HG02571 (cell line): ENCODE data around the gene HYAL4.
"Not testable (repeated sequence)": the region's sequence is repeated elsewhere in the genome, so short reads cannot be mapped to it uniquely, and the experiment has no call there.

ENCODE experiments used
- ATAC-seq: cut with Tn5 transposase; IDR thresholded peaks from one replicate; pipeline ENCODE4 v1.9.1; 2021; ENCODE audit warnings: mild to moderate bottlenecking, moderate library complexity; ENCODE audit not compliant: unreplicated experiment

The HYAL4 gene

GRCh38 chr7:123844712-123845219 is at the start of gene HYAL4:
Gene HYAL4 (plus strand): TSS chr7:123845169. CDS start chr7:123868274, 23,105 bp downstream.
- no peak for ATAC-seq

- no peak for ATAC-seq
These were observed 49.1 kb upstream of the HYAL4 start for GRCh38 chr7:123795917-123796316.

GRCh38 chr7:123796568-123796967 is 48.4 kb upstream of the HYAL4 start:
- ATAC-seq = no peak

- no peak for ATAC-seq
These were observed 47.1 kb upstream of the HYAL4 start for GRCh38 chr7:123797673-123798531.

GRCh38 chr7:123798532-123799188 is 46.3 kb upstream of the HYAL4 start:
- no peak for ATAC-seq

GRCh38 chr7:123802249-123802648 is 42.7 kb upstream of the HYAL4 start:
- no peak for ATAC-seq

GRCh38 chr7:123805287-123805686 is 39.7 kb upstream of the HYAL4 start:
- no peak for ATAC-seq

GRCh38 chr7:123809471-123809870 is 35.5 kb upstream of the HYAL4 start:
- ATAC-seq = no peak

- ATAC-seq = no peak
These were observed 33.9 kb upstream of the HYAL4 start for GRCh38 chr7:123811056-123811455.

- no peak for ATAC-seq
These were observed 28.1 kb upstream of the HYAL4 start for GRCh38 chr7:123816916-123817315.

GRCh38 chr7:123819001-123819400 is 26.0 kb upstream of the HYAL4 start:
- ATAC-seq = no peak

- not testable (repeated sequence) for ATAC-seq
These were observed 25.2 kb upstream of the HYAL4 start for GRCh38 chr7:123819795-123820194.

GRCh38 chr7:123820864-123821263 is 24.1 kb upstream of the HYAL4 start:
- no peak for ATAC-seq

GRCh38 chr7:123821320-123821719 is 23.6 kb upstream of the HYAL4 start:
- no peak for ATAC-seq

GRCh38 chr7:123823898-123824753 is 20.8 kb upstream of the HYAL4 start:
- ATAC-seq = peak; percentile 99

GRCh38 chr7:123824754-123825067 is 20.3 kb upstream of the HYAL4 start:
- ATAC-seq = no peak

GRCh38 chr7:123828805-123829204 is 16.2 kb upstream of the HYAL4 start:
- ATAC-seq = no peak

- ATAC-seq = no peak
These were observed 8.3 kb upstream of the HYAL4 start for GRCh38 chr7:123836656-123837055.

GRCh38 chr7:123839106-123839505 is 5.9 kb upstream of the HYAL4 start:
- ATAC-seq = not testable (repeated sequence)

GRCh38 chr7:123844142-123844541 is 827 bp upstream of the HYAL4 start:
- ATAC-seq = not testable (repeated sequence)

- no peak for ATAC-seq
These were observed 851 bp downstream of the HYAL4 start for GRCh38 chr7:123845823-123846216.
